ENCODE results near the gene ADORA2A. TPM values are rescaled to one million over a fixed set of nuclear protein-coding genes. Genes with fewer than 3 reads are reported as not detected.
"Not testable (repeated sequence)": the region's sequence is repeated elsewhere in the genome, so short reads cannot be mapped to it uniquely, and the experiment has no call there.

Gene ADORA2A
- total RNA-seq, 2 experiments from 2014 or later: 30.5 to 33.0 TPM

GRCh38 chr22:24486501-24486921, 59.1 kb downstream of the ADORA2A start:
- peak; percentile 65 for DNase-seq
- H3K4me1 Mint-ChIP-seq (ENCODE audit: low read depth): peaks cover 25% of the 10 kb centered on the region
- H3K27me3 Mint-ChIP-seq: no peaks in the 10 kb centered on the region
- H3K36me3 Mint-ChIP-seq: no peaks in the 10 kb centered on the region
- intact Hi-C loops (cut with micrococcal nuclease): loop anchor here (1.0 to 5.0 kb wide), 4 partner anchors 52 to 379 kb away; no protein-coding TSS in a partner anchor
- ChIA-PET POLR2A (interaction anchor here (0.6 to 1.6 kb wide), 9 partner anchors 22 to 383 kb away, joined by 3 to 21 read pairs (median 4); partner anchors contain the start of genes ADORA2A and GUCD1), CTCF (interaction anchor here (0.9 to 2.2 kb wide), 9 partner anchors 26 to 163 kb away, joined by 3 to 17 read pairs (median 4); partner anchors contain the start of gene ADORA2A)
- H3K27ac Mint-ChIP-seq: peak overlapping the region; percentile 16
- no peaks in the 10 kb centered on the region for H3K9me3 Mint-ChIP-seq
- H3K4me3 Mint-ChIP-seq: no peak overlapping the region

DNA sequence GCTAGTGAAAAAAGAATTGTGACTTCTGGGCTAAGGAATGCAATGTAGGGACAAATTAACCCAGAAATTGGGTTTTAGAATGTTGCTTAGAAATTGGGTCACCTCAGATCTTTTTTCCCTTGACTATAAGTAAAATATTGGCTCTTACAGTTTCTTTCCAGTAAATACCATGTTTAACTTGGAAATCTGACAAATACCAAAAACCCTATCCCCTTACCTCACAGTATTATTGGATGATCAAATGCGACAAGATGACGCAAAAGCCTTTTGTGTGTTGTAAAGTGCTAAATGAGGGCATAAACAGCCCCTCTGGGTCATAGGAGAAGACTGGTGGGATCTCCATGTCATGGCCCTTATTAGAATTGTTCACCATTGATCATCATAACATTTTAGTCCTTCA, 61.6 kb downstream of the ADORA2A start:
- ChIA-PET CTCF (no interaction called here), POLR2A (no interaction called here)
- H3K4me1 Mint-ChIP-seq (ENCODE audit: low read depth): peaks cover 15% of the 10 kb centered on the region
- peaks cover 7% of the 10 kb centered on the region for H3K27me3 Mint-ChIP-seq
- H3K36me3 Mint-ChIP-seq: no peaks in the 10 kb centered on the region
- no peak overlapping the region for H3K27ac Mint-ChIP-seq
- intact Hi-C loops (cut with micrococcal nuclease): loop anchor here (5.0 kb wide), 1 partner anchor 382 kb away; no protein-coding TSS in a partner anchor
- no peak for DNase-seq
- H3K4me3 Mint-ChIP-seq: no peak overlapping the region
- no peaks in the 10 kb centered on the region for H3K9me3 Mint-ChIP-seq

GRCh38 chr22:24489434-24489833, 62.0 kb downstream of the ADORA2A start:
- CTCF ChIA-PET, H3K9me3 Mint-ChIP-seq, POLR2A ChIA-PET: not testable (repeated sequence)

More at GRCh38 chr22:24489434-24489833, 62.0 kb downstream of the ADORA2A start:
- not testable (repeated sequence) for DNase-seq, H3K27me3 Mint-ChIP-seq, H3K27ac Mint-ChIP-seq, H3K4me3 Mint-ChIP-seq, H3K36me3 Mint-ChIP-seq
- H3K4me1 Mint-ChIP-seq (ENCODE audit: low read depth): peaks cover 15% of the 10 kb centered on the region
- intact Hi-C loops (cut with micrococcal nuclease): loop anchor here (5.0 kb wide), 1 partner anchor 382 kb away; no protein-coding TSS in a partner anchor

Other genes starting within 250 kb of the ADORA2A start
- gene SUSD2, start 246.1 kb upstream of the ADORA2A start, total RNA-seq: under 1 TPM; 0.19 to 0.22 TPM
- gene GGT5, start 182.5 kb upstream of the ADORA2A start, total RNA-seq: not detected
- 10 to 100 TPM; 27.7 to 34.3 TPM for gene SPECC1L, start 156.8 kb upstream of the ADORA2A start, total RNA-seq
- under 1 TPM; 0.19 to 0.31 TPM for gene UPB1, start 67.7 kb downstream of the ADORA2A start, total RNA-seq
- gene GUCD1, start 127.5 kb downstream of the ADORA2A start, total RNA-seq: 10 to 100 TPM; 94.2 to 99.5 TPM
- 100 to 1,000 TPM; 131 TPM for gene SNRPD3, start 128.4 kb downstream of the ADORA2A start, total RNA-seq
- 1 to 10 TPM; 1.1 to 1.2 TPM for gene LRRC75B, start 165.5 kb downstream of the ADORA2A start, total RNA-seq
- gene GGT1, start 175.6 kb downstream of the ADORA2A start, total RNA-seq: 10 to 100 TPM; 39.5 to 41.5 TPM